Hematopoietic multipotent progenitor cell (in vitro differentiated cells): ENCODE measurements around the gene DOCK1. TPM values are rescaled to one million over a fixed set of nuclear protein-coding genes. Genes with fewer than 3 reads are reported as not detected.

Source experiments
- DNase-seq, 3 donors: peaks; one replicate each; pipeline ENCODE4 v3.0.0-alpha.2; 2011 to 2015; ENCODE audit warnings: low read depth in 2 of 3, low spot score in 2 of 3
- total RNA-seq: library from RNA; depleted of rRNA; stranded (reverse); fragments of >200 nt; gene quantifications from one replicate; pipeline ENCODE4 v1.2.3, GENCODE V29; 2012

Gene DOCK1
- total RNA-seq, 1 donor = 27.5 TPM

DNA sequence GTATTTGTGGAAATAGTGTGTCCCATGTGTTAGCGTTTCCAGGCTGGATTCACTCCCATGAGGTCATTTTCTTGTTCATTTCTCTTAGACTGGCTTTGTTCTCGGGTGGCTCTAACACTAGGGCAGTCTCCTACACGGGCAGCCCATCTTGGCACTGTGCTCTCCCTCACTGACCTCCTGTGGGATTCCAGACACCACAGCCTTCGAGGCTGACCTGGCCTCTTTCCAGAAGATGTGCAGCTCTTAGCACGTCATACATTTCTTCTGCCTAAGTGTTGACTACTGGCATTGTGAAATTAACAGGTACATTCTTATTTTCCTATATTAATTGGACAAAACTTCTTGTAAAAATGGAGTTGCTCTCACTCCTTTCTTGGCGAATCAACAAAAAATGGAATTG lies 218.4 kb downstream of the DOCK1 start:
- no peak for DNase-seq

DNA sequence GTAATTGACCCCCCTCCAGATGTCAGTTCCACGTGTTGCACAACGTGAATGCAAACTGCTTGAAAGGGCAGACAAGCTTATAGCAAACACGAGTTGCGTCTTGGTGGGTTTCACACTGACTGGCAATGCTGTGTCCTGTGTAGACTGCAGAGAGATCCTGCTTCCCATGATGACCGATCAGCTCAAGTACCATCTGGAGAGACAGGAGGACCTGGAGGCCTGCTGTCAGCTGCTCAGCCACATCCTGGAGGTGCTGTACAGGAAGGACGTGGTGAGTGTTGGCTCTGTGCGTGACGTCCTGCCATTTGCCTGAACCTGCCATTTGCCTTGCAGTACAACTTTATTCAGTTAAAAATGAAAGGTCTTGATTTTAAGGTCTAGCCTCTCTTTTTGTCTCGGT lies 220.1 kb downstream of the DOCK1 start:
- peak in 2 of 3 donors; percentile 61 to 93 for DNase-seq

DNA sequence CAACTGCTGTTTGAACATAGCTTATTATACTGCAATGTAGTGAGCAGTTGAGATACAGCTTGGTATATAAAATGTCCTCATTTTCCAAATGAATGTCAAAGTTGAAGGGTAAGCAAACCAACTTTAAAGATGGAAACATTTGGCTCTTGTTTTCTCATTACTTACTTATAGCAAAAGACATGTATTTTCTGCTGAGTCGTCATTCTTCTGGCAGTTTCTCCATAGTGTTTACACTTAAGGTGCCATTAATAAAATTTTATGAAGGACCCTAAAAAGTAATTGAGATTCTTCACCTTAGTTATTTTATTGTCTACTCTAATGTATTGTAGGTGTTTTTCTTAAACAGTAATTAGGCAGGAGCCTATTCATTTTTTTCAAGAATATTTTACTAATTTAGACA lies 222.6 kb downstream of the DOCK1 start:
- DNase-seq = no peak

DNA sequence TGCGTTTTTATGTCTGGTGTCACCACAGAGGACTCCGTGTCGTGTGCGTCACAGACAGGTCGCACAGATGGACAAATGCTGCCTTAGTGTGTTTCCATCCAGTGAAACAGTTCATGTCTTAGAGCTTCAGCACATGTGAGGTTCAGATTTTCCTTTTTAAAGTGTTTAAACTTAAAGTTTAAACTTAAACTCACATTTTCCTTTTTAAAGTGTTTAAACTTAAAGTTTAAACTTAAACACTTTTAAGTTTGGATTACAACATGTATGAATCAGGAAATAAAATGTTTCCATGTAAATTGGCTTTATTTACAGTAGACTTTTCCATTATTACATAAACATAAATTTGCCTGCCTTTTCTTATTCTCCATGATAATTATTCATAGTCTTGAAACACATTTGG lies 223.9 kb downstream of the DOCK1 start:
- no peak for DNase-seq

DNA sequence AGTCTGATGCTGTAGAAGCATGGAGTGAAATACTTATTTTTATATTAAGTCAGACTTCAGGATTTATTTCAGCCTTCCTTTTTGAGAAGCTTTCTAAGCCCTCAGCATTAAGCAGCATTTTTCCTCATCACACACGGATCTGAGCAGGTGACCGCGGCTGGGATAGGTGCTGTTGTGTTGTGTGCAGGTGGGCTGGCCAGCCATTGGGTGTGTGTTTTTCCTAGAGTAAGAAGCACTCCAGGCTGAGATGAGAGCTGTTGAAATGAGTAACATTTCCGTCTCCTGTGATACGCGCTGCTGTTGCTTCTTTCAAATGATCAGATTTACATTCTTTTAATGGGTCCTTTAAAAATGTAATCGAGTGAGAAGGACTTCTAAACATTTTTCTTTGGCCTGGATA lies 227.2 kb downstream of the DOCK1 start:
- DNase-seq = no peak

DNA sequence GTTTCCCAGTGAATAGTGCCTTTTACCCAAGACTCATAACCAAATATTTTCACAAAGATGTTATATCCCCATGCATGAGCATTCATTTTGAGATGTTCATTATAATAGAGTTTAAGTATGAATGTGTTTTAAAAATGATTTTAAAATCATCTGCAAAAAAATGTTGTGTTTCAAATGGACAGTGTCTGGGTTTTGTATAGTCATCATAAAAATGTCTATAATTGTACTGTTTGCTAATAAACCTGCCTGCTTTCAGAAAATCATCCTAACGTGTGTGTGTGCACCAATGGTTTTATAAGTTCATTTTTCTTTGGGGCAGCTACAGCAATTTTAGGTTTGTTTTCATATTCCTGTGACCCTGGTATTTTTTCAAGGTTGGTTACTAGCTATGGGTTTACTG lies 228.0 kb downstream of the DOCK1 start:
- DNase-seq = no peak

DNA sequence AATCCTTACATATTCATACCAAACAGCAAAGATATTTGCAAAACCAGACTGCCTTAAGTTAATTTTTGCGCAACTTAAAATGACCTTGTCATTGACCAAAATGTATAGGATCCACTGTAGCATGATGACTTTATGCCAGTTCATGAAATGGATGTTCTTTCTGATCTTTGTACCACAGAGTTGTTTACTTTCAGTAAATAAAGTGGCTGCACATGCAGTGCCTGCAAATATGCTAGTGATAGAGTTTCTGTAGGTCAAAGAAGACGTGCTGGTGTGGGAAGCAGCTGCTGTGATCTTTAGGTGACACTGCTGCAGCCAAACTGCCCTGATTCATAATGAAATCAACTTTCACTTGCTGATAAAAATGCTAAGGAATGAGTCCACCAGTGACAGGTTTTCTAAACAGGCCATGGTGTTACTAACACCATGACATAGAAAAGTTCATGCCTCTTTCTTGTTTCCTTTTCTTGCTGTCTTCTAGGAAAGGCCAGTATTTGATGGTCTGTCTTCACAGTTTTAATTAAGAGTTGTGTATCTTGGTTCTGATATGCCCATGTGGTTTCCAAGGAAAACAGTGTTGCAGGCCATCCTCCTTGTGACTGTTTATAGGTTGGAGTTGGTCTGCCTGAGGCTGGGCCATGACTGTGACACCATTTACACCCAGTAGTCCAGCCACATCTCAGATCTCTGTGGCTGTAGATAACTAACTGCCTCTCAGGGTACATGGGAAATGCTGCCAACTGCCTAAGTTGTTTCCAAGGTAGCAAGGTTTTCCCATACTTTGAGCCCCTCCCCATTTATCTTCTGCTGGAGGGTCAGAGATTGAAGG lies 228.7 kb downstream of the DOCK1 start:
- no peak for DNase-seq

DNA sequence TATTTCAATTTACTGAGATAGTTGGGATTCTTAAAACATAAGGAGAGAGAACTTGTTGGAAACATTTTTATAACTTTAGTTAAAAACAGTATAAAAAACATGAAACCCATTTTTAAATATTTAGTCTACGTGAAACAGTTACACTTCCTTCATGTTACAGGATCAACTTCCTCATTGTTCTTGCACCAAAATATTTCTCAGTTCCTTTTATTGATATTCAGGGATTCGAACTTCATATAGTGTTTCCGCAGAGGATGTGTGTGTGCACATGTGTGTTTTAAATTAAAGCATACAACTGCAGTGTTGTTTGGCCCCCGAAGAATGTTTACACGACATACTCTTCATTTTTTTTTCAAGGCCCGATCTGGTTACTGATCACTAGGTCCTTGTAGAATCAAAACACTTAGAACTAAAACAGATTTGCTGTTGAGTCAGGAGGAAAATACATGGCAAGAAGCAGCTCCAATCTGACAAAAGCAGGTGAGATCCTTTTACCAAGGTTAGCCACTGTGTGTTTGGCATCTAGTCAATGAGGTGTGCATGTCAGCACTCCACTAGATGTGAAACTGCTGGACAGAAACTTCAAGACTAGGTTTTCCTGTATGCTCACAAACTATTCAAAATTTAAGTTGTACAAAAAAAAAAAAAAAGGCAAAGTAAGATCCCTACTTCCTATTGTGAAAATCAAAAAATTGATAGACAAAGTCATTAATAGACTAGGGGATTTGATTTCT lies 230.8 kb downstream of the DOCK1 start:
- peak in 1 of 3 donors; percentile 33 for DNase-seq

DNA sequence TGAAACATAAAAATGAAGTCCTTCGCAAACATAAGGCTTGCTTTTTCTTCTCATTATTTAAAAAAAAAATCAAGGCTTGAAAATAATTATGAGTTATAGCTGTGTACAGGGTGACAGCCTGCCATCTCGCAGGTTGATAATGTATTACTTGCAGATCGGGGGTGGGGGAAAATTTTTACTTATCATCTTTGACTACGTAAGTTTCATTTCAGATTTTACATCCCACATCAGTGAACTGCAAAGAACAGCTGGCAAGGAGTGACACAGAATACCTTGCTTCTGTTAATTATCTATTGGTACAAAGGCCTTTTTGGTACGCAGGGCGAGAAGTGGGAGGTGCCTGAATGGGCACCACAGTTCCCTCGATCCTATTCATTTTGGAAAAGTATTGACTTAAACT lies 232.2 kb downstream of the DOCK1 start:
- DNase-seq = no peak

DNA sequence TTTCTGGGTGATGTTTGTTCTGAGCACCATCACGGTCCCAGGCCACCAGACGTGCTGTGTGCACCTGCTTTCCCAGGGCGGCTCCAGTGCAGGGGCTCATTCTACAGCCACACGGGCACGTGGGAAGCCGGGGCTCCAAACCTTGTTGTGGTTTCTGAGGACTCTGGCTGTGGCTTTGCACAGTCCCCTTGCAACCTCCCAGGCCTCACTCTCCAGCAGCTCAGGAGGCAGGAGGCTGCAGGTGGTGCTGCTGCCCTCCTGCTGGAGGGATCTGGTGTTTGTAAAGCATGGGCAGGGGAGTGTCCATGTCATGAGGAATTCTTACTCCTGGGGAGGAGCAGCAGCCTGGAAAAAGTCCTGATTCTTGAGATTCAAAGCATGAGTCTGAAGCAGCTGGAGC lies 236.9 kb downstream of the DOCK1 start:
- DNase-seq = peak in 1 of 3 donors; percentile 58

DNA sequence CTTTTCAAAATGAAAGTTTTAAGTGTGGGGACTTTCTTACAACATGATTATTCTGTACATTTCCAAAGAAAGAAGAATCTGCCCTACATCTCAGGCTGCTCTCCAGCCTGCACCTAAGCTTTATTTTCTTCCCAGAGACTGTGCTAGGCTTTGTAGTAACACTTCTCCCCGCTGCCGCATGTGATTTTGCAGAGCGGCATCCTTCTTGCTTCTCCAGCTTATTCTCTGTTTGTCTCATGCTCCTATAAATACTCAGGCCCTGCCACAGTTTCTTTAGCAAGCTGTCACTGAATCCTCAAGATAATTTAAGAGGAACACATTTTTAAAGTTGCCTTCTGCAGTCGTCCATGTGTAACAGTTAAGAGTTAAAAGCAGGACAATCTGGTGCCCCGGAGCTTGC lies 237.6 kb downstream of the DOCK1 start:
- no peak for DNase-seq

DNA sequence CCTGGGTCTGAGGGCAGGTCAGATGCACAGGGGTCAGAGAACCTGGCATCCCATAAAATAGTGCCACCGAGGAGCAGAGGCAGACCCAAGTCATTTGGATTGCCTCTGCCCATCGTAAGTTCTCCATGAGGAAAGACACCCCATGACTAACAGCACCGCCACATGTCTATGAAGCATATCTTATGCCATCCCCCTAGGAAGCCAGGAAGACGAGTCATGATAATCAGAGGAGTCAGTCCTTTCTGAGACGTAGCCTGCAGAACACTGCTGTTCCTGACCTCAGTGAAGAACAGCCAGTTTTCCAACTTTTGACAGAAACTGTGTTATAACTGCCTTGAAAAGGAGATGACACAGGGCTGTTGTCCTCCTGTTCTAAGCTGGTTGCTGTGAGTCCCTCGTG lies 239.9 kb downstream of the DOCK1 start:
- no peak for DNase-seq

DNA sequence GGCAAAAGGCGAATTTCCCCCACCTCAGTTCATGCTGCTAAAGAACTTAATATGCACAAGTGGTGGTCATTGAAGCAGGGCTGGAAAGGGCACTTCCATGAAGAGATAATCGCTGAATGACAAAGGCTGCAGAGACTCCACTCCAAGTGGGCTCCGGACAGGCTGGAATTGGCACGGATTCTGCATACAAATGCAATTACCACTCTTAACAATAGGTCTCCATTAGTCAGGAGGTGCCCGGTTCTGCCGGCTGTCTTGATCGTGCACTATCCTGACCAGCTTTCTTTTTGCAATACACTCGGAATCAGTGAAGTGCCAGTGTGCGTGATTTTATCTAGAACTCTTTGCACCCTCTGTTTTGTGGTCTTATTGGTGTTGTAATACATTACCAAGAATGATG lies 241.4 kb downstream of the DOCK1 start:
- no peak for DNase-seq

DNA sequence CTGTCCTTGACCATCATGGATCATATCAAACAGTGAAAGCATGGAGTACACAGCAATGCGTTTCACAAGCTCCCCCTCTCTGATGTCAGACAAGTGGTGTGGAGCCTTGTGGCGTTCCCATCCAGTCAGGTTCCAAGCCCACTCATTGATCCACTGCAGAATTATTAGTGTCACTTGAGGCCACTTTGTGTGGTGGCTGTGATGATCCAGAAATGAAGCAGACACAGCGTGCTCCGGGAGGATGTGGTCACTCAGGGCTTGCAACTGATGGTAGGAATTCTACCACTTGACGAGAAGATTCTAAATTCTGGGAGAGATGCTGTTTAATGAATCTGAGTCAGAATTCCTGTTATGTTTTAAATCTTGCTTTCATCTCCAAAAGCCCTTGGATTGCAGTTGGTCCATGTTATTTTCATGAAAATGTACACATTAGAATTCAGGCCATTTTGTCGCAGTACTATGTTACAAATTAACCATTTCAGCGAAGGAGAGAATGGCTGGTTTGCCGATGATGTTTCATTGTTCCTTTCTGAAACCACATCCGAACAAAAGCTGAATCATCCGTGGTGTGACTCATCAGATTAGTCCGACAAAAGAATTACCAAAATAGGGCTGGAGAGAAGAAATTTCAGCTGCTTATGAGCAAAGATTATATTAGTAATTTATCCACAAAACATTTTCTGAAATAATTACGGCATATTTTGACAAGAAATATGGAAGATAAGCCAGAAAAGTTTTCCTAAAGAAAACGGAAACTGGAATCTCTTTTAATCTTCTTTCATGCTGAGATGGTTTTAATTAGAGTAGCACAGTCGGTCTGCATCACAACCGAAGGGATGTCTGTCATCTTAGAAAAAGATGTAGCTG lies 243.1 kb downstream of the DOCK1 start:
- DNase-seq = peak in 2 of 3 donors; percentile 50 to 83

DNA sequence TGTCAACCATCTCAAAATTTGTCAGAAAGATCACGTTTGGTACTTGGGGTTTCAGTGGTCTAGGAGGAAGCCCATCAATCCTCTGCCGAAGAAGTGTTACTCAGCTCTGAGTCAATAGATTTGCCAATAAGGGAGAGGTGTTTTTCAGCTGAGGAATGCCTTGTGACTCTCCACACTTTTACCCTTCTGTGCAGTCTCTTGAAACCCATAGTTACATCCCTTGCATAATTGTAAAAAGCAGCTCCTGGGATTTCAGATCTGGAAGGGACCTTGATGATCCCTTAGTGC lies 243.6 kb downstream of the DOCK1 start:
- DNase-seq = no peak

DNA sequence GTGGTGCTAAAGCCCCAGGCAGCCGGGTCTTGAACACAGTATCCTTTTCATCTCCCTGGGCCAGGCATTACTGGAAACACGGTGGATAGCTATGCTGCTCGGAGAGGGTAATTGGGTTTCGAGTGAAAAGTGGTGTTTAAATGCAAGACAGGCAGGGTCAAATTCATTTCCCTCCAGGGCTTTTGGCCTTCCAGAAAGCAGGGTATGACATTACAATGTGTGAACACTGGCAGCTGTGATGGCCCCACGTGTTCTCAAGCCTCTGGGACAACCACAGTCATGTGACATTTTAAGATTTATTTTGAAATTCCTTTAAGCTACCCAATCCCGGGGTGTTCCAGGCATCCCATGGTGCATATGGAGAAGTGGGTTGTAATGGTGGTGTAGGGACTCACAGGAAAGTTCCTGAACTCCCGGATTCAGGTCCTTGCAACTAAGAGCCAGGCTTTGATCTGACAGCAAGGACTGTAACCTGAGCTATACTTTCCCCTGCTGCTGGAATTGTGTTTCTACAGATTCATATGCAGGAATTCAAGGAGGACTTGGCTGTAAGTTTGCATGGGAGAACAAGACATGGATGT lies 244.4 kb downstream of the DOCK1 start:
- no peak for DNase-seq

DNA sequence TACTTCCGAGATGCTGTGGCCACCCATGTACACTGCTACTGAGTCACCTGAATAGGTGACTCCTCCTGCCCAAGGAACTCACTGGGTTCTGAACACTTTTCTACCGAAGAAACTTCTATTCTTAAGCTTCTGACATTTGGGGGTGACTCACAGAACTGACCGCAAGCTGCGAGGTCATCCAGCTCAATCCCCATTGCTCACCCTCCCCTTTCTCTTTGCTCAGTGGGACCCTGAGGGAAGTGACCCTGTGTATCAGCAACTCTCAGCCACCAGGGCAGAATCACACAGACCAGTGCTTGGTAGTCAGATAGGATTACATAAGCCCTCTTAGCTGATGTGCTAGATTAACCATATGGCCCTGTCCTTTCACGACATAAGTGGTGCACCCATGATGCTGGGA lies 244.9 kb downstream of the DOCK1 start:
- DNase-seq = no peak

DNA sequence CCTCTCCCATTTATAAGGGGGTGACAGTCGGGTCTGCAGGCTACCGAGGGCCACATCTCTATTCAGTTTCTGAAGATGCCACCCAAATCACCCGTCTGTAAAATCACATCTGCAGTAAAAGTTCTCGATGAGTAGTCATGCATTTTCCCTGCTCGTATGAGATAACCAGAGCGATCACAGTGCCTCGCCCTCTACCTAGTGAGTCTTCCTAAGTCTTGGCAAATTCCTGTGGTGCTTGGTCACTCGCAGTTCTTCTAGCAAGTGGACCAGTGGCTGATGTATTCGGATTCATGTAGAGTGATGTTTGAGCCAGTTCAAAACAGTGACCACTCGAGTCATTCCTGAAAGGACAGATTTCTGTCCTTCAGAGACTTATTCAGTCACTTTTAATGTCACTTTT lies 246.3 kb downstream of the DOCK1 start:
- DNase-seq = no peak

DNA sequence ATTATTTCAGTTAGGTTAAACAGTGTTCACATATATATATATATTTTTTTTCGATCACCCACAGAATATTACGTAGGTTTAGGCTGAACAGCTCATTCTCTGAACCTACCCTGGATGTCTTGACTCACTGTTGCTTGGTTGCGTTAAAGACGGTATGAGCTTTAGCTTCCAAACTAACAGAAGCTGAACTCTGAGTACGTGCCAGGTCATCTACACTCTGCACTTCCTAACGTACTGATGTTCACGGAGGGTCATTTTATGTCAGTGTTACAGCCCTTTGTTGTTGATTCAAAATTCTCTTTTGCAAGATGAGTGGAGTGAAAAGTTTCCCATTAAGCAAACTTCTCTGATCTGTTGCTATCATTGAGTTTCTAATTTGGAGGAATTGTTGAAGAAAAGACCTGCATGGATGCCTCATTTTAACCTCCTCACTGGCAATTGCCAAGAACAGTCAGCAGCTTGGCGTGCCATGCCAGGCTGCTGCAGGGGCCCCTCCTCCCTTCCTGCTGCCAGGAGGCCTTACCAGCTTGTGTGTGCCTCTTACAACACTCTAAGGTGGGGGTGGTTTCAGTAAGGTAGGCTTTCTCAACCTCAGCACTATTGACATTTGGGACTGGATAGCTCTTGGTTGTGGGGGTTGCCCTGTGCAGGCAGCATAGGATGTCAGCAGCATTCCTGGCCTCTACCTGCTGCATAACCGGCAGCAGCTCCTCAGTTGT lies 246.9 kb downstream of the DOCK1 start:
- DNase-seq = no peak

DNA sequence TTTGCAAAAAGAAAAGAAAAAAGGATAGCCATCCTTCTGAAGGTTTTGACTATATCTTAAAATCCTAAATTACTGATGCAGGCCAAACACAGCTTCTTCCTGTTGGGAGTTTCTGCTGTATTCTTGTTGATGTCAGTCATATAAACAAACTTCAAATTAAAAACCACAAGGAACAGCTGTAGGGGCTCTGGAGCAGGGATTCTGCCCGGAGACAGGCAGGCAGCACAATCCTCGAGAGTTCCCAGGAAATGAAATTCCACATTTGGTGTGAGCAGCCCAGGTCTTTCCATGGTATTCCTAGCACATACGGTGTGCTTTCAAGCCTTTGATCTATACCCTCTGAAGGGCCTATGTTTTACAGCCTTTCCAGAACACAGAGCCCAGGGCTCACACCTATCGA lies 248.0 kb downstream of the DOCK1 start:
- no peak for DNase-seq
